Tibial nerve (tissue), 4 donors: ENCODE measurements around the gene ALK. TPM values are rescaled to one million over a fixed set of nuclear protein-coding genes. Genes with fewer than 3 reads are reported as not detected.

Experiments
- DNase-seq, 2 donors: peaks; one replicate each; pipeline ENCODE4 v3.0.0-alpha.2; 2019; ENCODE audit warnings: low spot score in 2 of 2
- H3K27ac ChIP-seq, 4 donors: fragments of 200-600 bp; sonication (generic) in 3 of 4; one replicate each; pipeline ENCODE4 v1.5.1; 2017 to 2019; ENCODE audit warnings: mild to moderate bottlenecking in 1 of 4
- H3K27me3 ChIP-seq, 2 donors: fragments of 200-600 bp; sonication (generic) in 1 of 2; one replicate each; pipeline versions ENCODE4 v1.5.1 to v1.6.0; 2017 to 2019
- H3K36me3 ChIP-seq, 3 donors: fragments of 200-600 bp; sonication (generic); one replicate each; pipeline ENCODE4 v1.5.1; 2018 to 2019
- H3K4me1 ChIP-seq, 4 donors: fragments of 200-600 bp; sonication (generic) in 3 of 4; one replicate each; pipeline ENCODE4 v1.5.1; 2017 to 2019
- H3K4me3 ChIP-seq, 4 donors: fragments of 200-600 bp; sonication (generic) in 3 of 4; one replicate each; pipeline ENCODE4 v1.5.1; 2017 to 2019; ENCODE audit warnings: mild to moderate bottlenecking in 1 of 4, moderate library complexity in 1 of 4
- H3K9me3 ChIP-seq, 4 donors: fragments of 200-600 bp; sonication (generic) in 3 of 4; one replicate each; pipeline ENCODE4 v1.5.1; 2017 to 2019
- CTCF ChIP-seq, 5 experiments: fragments of 200-600 bp in 3 of 5; fragments of 450-650 bp in 2 of 5; sonication (generic) in 3 of 5; IDR thresholded peaks; one replicate each; pipeline ENCODE4 v1.5.1; 2016 to 2019; ENCODE audit warnings: antibody characterized with exemption in 5 of 5, mild to moderate bottlenecking in 3 of 5, moderate library complexity in 2 of 5
- EP300 ChIP-seq, 2 donors: sonication (generic); formaldehyde crosslinking; IDR thresholded peaks; one replicate each; pipeline ENCODE4 v1.6.1; 2017; ENCODE audit warnings: antibody characterized with exemption in 2 of 2, mild to moderate bottlenecking in 1 of 2
- POLR2A ChIP-seq, 2 donors: fragments of 450-650 bp; IDR thresholded peaks; one replicate each; pipeline ENCODE4 v1.6.1; 2017; ENCODE audit warnings: antibody characterized with exemption in 2 of 2, mild to moderate bottlenecking in 2 of 2, moderate library complexity in 2 of 2
- WGBS, 2 donors: methylation state at CpG; one replicate each; pipeline ENCODE4 v1.1.5; 2018; 5-methylcytosine and 5-hydroxymethylcytosine counted together
- total RNA-seq, 4 donors: library from RNA; depleted of rRNA; stranded (reverse); fragments of >200 nt; gene quantifications; one replicate each; pipeline ENCODE4 v1.1.0, GENCODE V29; 2016

Gene ALK
- total RNA-seq, 4 donors from 2014 or later: 0.39 to 4.8 (median 0.66) TPM

DNA sequence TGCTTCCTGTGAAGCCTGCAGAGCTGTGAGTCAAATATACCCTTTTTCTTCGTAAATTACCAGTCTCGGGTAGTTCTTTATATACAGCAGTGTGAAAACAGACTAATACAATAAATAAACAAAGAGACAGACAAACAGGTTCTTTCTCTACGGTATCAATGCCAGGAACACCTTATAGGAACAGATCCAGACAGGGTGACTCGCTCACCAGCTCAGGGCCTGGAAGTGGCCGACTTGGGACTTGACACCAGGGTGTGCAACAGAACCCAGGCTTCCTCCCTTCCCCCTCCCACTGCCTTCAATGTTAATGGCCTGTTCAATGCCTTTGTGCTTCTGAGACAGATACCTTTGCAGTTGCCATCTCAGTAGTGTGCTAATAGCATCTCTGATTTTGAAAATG is 309.5 kb downstream of the ALK start:
- WGBS, 2 donors: 81 to 86% methylated on average over 5 of the region's 5 CpGs
- no peak overlapping the region for H3K27ac ChIP-seq
- H3K27me3 ChIP-seq: no peaks in the 10 kb centered on the region
- TF ChIP-seq CTCF (IDR thresholded peaks at IDR 0.05) (no peak), EP300 (IDR thresholded peaks at IDR 0.05) (no peak), POLR2A (IDR thresholded peaks at IDR 0.05) (no peak)
- no peak overlapping the region for H3K4me3 ChIP-seq
- H3K4me1 ChIP-seq: no peaks in the 10 kb centered on the region
- DNase-seq: no peak
- H3K9me3 ChIP-seq: no peaks in the 10 kb centered on the region
- H3K36me3 ChIP-seq: no peaks in the 10 kb centered on the region

DNA sequence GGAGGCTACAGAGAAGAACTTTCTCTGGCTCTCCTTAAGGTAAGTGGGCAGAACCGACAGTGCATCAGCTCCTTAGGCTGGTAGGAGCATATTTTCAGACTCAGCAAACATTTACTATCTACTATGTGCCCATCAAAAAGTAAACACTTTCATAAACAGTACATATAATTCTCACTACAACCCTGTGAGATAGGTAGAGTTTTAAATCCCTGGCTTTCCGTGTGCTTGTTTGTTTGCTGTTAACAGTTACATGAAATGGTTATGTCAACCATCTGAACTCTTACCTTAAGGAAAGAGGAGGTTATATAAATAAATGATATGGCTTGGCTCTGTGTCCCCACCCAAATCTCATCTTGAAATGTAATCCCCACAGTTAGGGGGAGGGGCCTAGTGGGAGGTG is 310.1 kb downstream of the ALK start:
- Histone ChIP-seq H3K4me3 (no peak overlapping the region), H3K36me3 (no peaks in the 10 kb centered on the region), H3K27me3 (no peaks in the 10 kb centered on the region), H3K4me1 (no peaks in the 10 kb centered on the region), H3K9me3 (no peaks in the 10 kb centered on the region), H3K27ac (no peak overlapping the region)
- TF ChIP-seq CTCF (IDR thresholded peaks at IDR 0.05) (no peak), POLR2A (IDR thresholded peaks at IDR 0.05) (no peak)
- WGBS, 2 donors: 81 to 82% methylated on average over 2 of the region's 2 CpGs
- no peak for DNase-seq

DNA sequence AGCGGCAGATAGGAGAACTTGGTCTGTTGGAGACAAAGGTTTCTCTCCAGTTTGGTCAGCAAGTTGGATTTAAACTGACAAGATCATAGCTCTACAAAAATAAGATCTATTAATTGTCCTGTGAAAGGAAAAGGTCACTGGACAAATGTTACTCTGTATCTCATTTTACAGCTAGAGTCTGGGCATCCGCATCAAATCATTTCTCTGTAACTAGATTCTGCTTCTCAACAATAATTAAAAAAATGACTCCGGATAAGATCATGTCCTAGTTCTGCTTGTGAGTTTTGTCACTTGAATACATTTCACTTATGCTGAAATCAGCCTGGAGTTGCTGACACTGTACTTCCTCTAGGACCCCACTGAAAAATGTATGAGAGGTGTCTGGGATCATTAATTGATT is 310.8 kb downstream of the ALK start:
- no peak overlapping the region for H3K27ac ChIP-seq
- no peaks in the 10 kb centered on the region for H3K27me3 ChIP-seq
- H3K4me3 ChIP-seq: no peak overlapping the region
- WGBS, 2 donors: 78 to 84% methylated on average over 3 of the region's 3 CpGs
- no peak for TF ChIP-seq CTCF (IDR thresholded peaks at IDR 0.05)
- no peak for TF ChIP-seq POLR2A (IDR thresholded peaks at IDR 0.05)
- TF ChIP-seq EP300 (IDR thresholded peaks at IDR 0.05): no peak
- no peak for DNase-seq
- H3K9me3 ChIP-seq: no peaks in the 10 kb centered on the region
- H3K4me1 ChIP-seq: no peaks in the 10 kb centered on the region
- no peaks in the 10 kb centered on the region for H3K36me3 ChIP-seq

GRCh38 chr2:29607038-29607420 is 314.4 kb downstream of the ALK start:
- no peak for DNase-seq
- Histone ChIP-seq H3K4me3 (no peak overlapping the region), H3K4me1 (no peaks in the 10 kb centered on the region), H3K36me3 (no peaks in the 10 kb centered on the region), H3K27ac (no peak overlapping the region), H3K9me3 (no peaks in the 10 kb centered on the region), H3K27me3 (no peaks in the 10 kb centered on the region)
- TF ChIP-seq POLR2A (IDR thresholded peaks at IDR 0.05) (no peak), CTCF (IDR thresholded peaks at IDR 0.05) (no peak), EP300 (IDR thresholded peaks at IDR 0.05) (no peak)
- 77 to 84% methylated on average over 4 of the region's 4 CpGs for WGBS, 2 donors

GRCh38 chr2:29606104-29607037 is 315.0 kb downstream of the ALK start:
- H3K9me3 ChIP-seq: no peaks in the 10 kb centered on the region
- H3K27ac ChIP-seq: no peak overlapping the region
- no peaks in the 10 kb centered on the region for H3K36me3 ChIP-seq
- H3K27me3 ChIP-seq: no peaks in the 10 kb centered on the region
- no peaks in the 10 kb centered on the region for H3K4me1 ChIP-seq
- WGBS, 2 donors: 76 to 93% methylated on average over 1 of the region's 1 CpG
- H3K4me3 ChIP-seq: no peak overlapping the region
- DNase-seq: no peak
- no peak for TF ChIP-seq CTCF (IDR thresholded peaks at IDR 0.05)
- no peak for TF ChIP-seq POLR2A (IDR thresholded peaks at IDR 0.05)
- no peak for TF ChIP-seq EP300 (IDR thresholded peaks at IDR 0.05)
